Posterior cingulate gyrus (tissue), 11 donors: ENCODE measurements around the gene SLC25A19.
"Not testable (repeated sequence)": the region's sequence is repeated elsewhere in the genome, so short reads cannot be mapped to it uniquely, and the experiment has no call there.

Experiments
- DNase-seq, 10 donors: peaks; one replicate each; pipeline versions ENCODE4 v3.0.0 to v3.0.0-alpha.2; 2020 to 2021; ENCODE audit warnings: mixed read lengths in 3 of 10
- intact Hi-C: fragments of 100-400 bp; cut with DNase I; formaldehyde crosslinking; loops from one replicate; pipeline ENCODE4 v1.15.1; 2023

SLC25A19 gene

GRCh38 chr17:75270966-75271232, 18.3 kb downstream of the SLC25A19 start, which contains the start of gene MIF4GD:
MIF4GD (minus strand) TSS chr17:75271231; CDS start chr17:75270195, 1,036 bp downstream.
- intact Hi-C loops, result loop anchor here (2.0 to 5.0 kb wide), 3 partner anchors 18 to 136 kb away; partner anchors contain the start of genes GRB2, SLC25A19 and SUMO2
- no peak for DNase-seq

GRCh38 chr17:75270218-75270965, 18.8 kb downstream of the SLC25A19 start:
- intact Hi-C loops, result loop anchor here (2.0 to 5.0 kb wide), 3 partner anchors 18 to 137 kb away; partner anchors contain the start of genes GRB2, SLC25A19 and SUMO2
- DNase-seq, result peak; percentile 23 to 92 (median 41)

- intact Hi-C loops, result loop anchor here (2.0 to 10.0 kb wide), 5 partner anchors 19 to 137 kb away; partner anchors contain the start of genes GRB2, NUP85, SLC25A19 and SUMO2
- no peak for DNase-seq
Measured at GRCh38 chr17:75269844-75270217, 19.4 kb downstream of the SLC25A19 start.

GRCh38 chr17:75267411-75268232, 21.6 kb downstream of the SLC25A19 start:
- peak in 2 of 10 donors; percentile 4 to 59 for DNase-seq
- intact Hi-C loops, result loop anchor here (2.0 to 10.0 kb wide), 2 partner anchors 25 to 63 kb away; partner anchors contain the start of gene NUP85

GRCh38 chr17:75267153-75267410, 22.2 kb downstream of the SLC25A19 start:
- intact Hi-C loops, result loop anchor here (10.0 kb wide), 1 partner anchor 62 kb away; the partner anchor contains the start of gene NUP85
- DNase-seq, result peak in 2 of 10 donors; percentile 19 to 75

- DNase-seq, result peak in 8 of 10 donors; percentile 4 to 93 (median 39)
- intact Hi-C loops, result loop anchor here (10.0 kb wide), 1 partner anchor 62 kb away; the partner anchor contains the start of gene NUP85
Measured at GRCh38 chr17:75266316-75267152, 22.7 kb downstream of the SLC25A19 start.

GRCh38 chr17:75265614-75266315, 23.5 kb downstream of the SLC25A19 start:
- DNase-seq, result peak in 1 of 10 donors; percentile 69
- intact Hi-C loops, result loop anchor here (10.0 kb wide), 1 partner anchor 61 kb away; the partner anchor contains the start of gene NUP85

- DNase-seq, result no peak
- intact Hi-C loops, result loop anchor here (10.0 kb wide), 1 partner anchor 58 kb away; the partner anchor contains the start of gene NUP85
Measured at GRCh38 chr17:75263055-75263454, 26.2 kb downstream of the SLC25A19 start.

- DNase-seq, result peak in 1 of 10 donors; percentile 82
- intact Hi-C loops, result loop anchor here (10.0 kb wide), 1 partner anchor 57 kb away; the partner anchor contains the start of gene NUP85
Measured at GRCh38 chr17:75262112-75262606, 27.1 kb downstream of the SLC25A19 start.

GRCh38 chr17:75261336-75262111, 27.7 kb downstream of the SLC25A19 start, which contains the start of the genes GGA3 and MRPS7:
GGA3 (minus strand) TSS chr17:75261606; CDS start chr17:75261587, 19 bp downstream.
MRPS7 (plus strand) TSS chr17:75261879; CDS start chr17:75261901, 22 bp downstream.
- DNase-seq, result peak; percentile 92 to 99 (median 96)
- intact Hi-C loops, result loop anchor here (10.0 kb wide), 1 partner anchor 57 kb away; the partner anchor contains the start of gene NUP85

- intact Hi-C loops, result loop anchor here (10.0 kb wide), 1 partner anchor 56 kb away; the partner anchor contains the start of gene NUP85
- no peak for DNase-seq
Measured at GRCh38 chr17:75260641-75261335, 28.4 kb downstream of the SLC25A19 start.

GRCh38 chr17:75257228-75257627, 32.0 kb downstream of the SLC25A19 start:
- DNase-seq, intact Hi-C loops: not testable (repeated sequence)

- intact Hi-C loops, DNase-seq: not testable (repeated sequence)
Measured at GRCh38 chr17:75255954-75256698, 33.1 kb downstream of the SLC25A19 start.

GRCh38 chr17:75252039-75252816, 37.0 kb downstream of the SLC25A19 start:
- intact Hi-C loops, result no loop called here
- DNase-seq, result no peak

GRCh38 chr17:75250009-75250471, 39.2 kb downstream of the SLC25A19 start:
- intact Hi-C loops, result no loop called here
- no peak for DNase-seq

GRCh38 chr17:75249564-75249963, 39.7 kb downstream of the SLC25A19 start:
- intact Hi-C loops, result no loop called here
- no peak for DNase-seq
